T-helper 2 cell treated with Interferon-gamma antibody and Interleukin-4, amounts not matched to agents 100 ng/mL and 5 ng/mL, for 36 hours (primary cell): Measurements from ENCODE around the gene STX1B. TPM values are rescaled to one million over a fixed set of nuclear protein-coding genes. Genes with fewer than 3 reads are reported as not detected.
"Not testable (repeated sequence)": the region's sequence is repeated elsewhere in the genome, so short reads cannot be mapped to it uniquely, and the experiment has no call there.

Source experiments
- intact Hi-C: fragments of 100-400 bp; cut with micrococcal nuclease; formaldehyde crosslinking; loops from one replicate; pipeline ENCODE4 v1.15.1; 2023
- total RNA-seq: library from RNA; stranded (reverse); gene quantifications from 2 replicates; pipeline ENCODE4 v1.2.3, GENCODE V29; 2022

The STX1B gene
- total RNA-seq, result 0.55 and 0.59 TPM in 2 replicates

- intact Hi-C loops, result no loop called here
These were observed at the start of gene STX1B for GRCh38 chr16:31010585-31011325. STX1B (minus strand) TSS chr16:31010638; CDS start chr16:31010396, 242 bp downstream.

GRCh38 chr16:31055613-31056012, 45.2 kb upstream of the STX1B start:
- intact Hi-C loops, result no loop called here

- intact Hi-C loops, result no loop called here
These were observed 41.7 kb upstream of the STX1B start for GRCh38 chr16:31052114-31052513.

DNA sequence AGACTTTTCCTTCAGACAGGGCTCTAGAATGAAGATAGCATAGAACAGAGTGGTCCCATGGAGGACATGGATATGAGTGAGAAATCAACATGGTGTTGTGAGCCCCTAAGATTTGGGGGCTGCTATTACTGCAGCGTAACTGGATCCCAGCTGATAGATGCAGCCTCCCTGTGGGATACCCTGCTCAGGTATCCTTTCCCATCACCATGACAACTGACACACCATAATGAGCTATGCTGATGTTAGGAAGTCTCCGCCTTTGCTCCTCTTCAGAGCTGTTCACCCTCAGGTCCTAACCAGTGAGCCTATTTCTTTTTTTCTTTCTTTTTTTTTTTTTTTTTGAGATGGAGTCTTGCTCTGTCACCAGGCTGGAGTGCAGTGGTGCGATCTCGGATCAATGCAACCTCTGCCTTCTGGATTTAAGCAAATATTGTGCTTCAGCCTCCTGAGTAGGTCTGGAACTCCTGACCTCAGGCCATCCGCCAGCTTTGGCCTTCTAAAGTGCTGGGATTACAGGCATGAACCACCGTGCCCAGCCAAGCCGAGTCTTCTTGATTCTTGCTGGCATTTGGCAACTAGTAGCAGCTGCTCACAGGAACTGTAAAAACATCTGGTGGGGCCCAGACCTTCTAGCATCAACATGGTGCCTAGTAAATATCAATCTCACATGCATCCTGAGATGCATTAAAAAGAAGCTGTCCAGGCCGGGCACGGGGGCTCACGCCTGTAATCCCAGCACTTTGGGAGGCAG, 40.0 kb upstream of the STX1B start:
- intact Hi-C loops, result no loop called here

- intact Hi-C loops, result no loop called here
These were observed 33.6 kb upstream of the STX1B start for GRCh38 chr16:31043898-31044481.

GRCh38 chr16:31043352-31043751, 32.9 kb upstream of the STX1B start:
- intact Hi-C loops, result no loop called here

- intact Hi-C loops, result no loop called here
These were observed 32.4 kb upstream of the STX1B start for GRCh38 chr16:31042866-31043265.

DNA sequence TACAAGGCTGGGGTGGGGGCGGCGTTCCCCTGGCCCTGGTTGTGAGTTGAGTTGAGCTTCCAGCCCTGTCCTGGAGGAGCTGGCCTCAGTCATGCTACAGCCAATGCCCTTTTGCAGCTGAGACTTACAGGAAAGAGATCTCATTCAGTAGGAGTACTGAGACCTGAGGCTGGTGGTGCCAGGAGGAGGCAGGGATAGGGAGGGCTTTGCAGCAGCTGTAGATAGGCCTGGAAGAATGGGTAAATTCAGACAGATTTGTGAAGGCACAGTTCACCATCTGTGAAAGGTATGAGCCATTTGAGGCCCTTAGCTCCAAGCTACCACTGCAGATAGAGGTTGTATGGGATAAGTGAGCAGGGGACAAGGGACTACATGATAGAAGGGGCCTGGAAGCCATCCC, 28.6 kb upstream of the STX1B start:
- intact Hi-C loops, result no loop called here

GRCh38 chr16:31036691-31037090, 26.3 kb upstream of the STX1B start:
- intact Hi-C loops, result no loop called here

- intact Hi-C loops, result loop anchor here (1.0 to 5.0 kb wide), 11 partner anchors 37 to 833 kb away; partner anchors contain the start of genes ARMC5, FUS, KAT8 and SETD1A
These were observed 23.5 kb upstream of the STX1B start for GRCh38 chr16:31033709-31034492.

DNA sequence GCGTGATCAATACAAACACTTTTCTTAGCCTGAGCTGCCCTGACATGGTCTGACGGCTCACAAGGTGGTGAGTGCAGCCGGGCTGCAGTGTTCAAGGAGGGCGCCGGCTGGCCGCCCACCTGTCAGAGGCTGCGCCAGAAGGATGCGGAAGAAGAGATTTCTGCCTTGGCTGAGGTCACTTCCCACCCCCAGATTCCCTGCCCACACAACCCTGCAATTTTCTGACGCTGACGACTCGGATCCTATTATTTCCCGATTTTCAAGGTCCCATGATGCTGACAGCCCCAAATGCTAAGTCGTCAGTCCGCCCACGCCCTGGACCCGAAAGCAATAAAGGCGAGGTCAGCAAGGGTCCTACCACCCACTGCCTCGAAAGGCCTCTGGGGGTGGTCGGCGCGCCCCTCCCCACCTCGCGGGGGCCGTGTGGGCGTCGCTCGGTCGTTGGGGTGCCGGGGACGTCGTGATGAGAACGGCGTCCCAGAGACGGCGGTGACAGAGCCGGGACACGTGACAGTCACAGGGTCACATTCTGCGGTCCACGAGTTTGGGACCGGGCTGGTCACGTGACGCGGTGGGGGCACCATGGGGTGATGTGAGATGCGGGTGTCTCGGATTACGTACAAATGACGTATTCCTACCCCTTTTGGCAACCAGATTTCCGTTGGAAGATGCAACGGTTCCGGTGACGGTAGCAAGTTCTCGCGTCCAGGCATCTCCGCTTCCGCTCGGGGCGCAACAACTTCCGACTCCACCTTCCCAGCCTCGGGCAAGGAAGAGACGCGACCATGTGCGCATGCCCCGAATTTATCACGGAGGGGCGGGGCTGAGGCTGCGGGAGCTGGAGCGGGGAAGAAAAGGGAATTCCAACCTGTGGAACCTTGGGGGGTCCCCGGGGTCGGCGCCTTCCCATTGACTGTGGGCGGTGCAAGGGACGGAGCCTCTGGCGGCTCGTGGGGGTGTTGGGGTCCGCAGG, 22.6 kb upstream of the STX1B start, which contains the start of gene STX4:
STX4 (plus strand) TSS at position 823 of the 973 bp plus-strand sequence. CDS start 248 bp downstream, outside the sequence.
- intact Hi-C loops, result loop anchor here (1.0 to 5.0 kb wide), 10 partner anchors 36 to 834 kb away; partner anchors contain the start of genes ARMC5, FUS, KAT8 and SETD1A

DNA sequence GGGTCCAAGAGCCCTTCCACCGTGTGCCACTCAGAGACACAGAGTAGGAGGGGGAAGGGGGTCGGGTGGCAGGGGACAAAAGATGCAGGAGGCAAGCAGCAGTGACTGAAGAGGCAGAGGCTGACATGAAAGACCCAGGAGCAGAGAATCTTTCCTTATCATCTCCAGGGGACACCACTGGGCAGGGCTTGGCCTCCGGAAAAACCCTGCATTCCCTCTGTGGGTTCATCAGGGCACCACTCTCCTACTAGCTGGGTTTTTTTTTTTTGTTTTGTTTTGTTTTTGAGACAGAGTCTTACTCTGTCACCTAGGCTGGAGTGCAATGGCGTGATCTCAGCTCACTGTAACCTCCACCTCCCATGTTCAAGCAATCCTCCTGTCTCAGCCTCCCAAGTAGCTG, 20.8 kb upstream of the STX1B start:
- intact Hi-C loops, result loop anchor here (5.0 kb wide), 4 partner anchors 86 to 836 kb away; partner anchors contain the start of genes FUS, KAT8 and SRCAP

DNA sequence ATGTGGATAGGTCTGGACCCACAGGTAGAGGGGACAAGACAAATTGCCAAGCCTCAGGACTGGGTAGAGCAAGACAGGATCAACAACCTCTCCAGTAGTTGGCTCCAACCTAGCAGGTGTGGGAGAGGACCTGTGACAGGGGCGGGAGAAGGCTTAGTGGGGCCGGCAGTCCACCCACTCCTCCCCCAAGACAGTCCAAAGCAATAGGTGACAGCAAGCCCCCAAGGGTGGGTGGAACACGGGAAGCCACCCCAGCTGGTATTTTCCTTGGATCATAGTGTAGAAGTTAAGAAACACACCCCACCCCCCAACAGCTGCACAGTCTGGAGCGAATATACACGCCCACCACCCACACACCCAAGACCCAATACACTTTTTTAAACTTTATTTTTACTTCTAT, 18.8 kb upstream of the STX1B start:
- intact Hi-C loops, result no loop called here

DNA sequence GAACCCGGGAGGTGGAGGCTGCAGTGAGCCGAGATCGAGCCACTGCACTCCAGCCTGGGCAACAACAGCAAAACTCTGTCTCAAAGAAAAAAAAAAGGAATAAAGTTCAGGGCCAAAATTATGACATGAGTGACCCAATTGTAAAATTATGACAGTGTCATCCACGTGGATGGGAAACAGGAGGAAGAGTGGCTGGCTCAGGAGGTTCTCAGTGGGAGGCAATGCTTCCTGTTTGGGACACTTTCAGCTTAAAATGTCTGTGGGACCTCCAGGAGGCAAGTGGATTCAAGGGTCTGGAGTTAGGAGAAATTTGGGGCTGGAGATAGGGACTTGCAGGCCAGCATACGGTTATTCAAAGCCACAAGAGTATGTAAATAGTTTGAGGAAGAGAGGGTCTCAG, 14.9 kb upstream of the STX1B start:
- intact Hi-C loops, result no loop called here

GRCh38 chr16:31023627-31024226, 13.3 kb upstream of the STX1B start:
- intact Hi-C loops, result no loop called here

DNA sequence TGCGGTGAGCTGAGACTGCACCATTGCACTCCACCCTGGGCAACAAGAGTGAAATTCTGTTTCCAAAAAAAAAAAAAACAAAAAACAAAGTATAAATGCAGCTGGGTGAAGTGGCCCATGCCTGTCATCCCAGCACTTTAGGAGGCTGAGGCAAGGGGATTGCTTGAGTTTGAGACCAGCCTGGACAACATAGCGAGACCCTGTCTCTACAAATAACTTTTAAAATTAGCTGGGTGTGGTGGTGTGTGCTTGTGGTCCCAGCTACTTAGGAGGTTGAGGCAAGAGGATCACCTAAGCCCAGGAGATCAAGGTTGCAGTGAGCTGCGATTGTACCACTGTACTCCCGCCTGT, 12.8 kb upstream of the STX1B start:
- intact Hi-C loops, result no loop called here

GRCh38 chr16:31022544-31023251, 12.3 kb upstream of the STX1B start:
- intact Hi-C loops, result no loop called here

DNA sequence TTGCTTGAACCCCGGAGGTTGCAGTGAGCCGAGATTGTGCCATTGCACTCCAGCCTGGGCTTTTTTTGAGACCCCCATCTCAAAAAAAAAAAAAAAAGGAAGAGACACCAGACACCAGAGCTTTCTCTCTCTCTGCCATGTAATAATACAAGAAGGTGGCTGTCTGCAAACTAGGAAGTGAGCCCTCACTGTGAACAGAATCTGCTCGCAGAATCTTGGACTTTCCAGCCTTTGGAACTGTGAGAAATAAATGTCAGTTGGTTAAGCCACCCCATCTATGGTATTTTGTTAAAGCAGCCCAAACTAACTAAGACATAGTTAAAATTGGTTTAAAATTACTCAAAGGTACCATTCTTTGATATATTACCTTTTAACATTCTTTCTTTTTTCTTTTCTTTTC, 10.1 kb upstream of the STX1B start:
- intact Hi-C loops, result no loop called here

DNA sequence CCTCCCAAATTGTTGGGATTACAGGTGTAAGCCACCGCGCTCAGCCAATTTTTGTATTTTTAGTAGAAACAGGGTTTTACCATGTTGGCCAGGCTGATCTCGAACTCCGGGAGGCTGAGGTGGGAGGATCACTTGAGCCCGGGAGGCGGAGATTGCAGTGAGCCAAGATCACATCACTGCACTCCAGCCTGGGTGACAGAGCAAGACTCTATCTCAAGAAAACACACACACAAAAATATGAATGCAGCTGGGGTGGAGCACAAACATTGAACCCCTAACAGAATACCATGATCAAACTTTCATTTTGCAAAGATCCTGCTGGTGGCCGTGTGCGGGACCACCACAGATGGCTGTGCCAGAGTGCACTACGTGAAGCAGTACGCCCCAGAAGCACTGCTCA, 7.3 kb upstream of the STX1B start:
- intact Hi-C loops, result not testable (repeated sequence)
